ENCODE results near the gene PKN1.

GRCh38 chr19:14383661-14384555 is 49.2 kb upstream of the PKN1 start:
- no peak for TF ChIP-seq CTCF (CRISPR knock-in tag; IDR thresholded peaks at IDR 0.05)
- TF ChIP-seq, protein P1, sequence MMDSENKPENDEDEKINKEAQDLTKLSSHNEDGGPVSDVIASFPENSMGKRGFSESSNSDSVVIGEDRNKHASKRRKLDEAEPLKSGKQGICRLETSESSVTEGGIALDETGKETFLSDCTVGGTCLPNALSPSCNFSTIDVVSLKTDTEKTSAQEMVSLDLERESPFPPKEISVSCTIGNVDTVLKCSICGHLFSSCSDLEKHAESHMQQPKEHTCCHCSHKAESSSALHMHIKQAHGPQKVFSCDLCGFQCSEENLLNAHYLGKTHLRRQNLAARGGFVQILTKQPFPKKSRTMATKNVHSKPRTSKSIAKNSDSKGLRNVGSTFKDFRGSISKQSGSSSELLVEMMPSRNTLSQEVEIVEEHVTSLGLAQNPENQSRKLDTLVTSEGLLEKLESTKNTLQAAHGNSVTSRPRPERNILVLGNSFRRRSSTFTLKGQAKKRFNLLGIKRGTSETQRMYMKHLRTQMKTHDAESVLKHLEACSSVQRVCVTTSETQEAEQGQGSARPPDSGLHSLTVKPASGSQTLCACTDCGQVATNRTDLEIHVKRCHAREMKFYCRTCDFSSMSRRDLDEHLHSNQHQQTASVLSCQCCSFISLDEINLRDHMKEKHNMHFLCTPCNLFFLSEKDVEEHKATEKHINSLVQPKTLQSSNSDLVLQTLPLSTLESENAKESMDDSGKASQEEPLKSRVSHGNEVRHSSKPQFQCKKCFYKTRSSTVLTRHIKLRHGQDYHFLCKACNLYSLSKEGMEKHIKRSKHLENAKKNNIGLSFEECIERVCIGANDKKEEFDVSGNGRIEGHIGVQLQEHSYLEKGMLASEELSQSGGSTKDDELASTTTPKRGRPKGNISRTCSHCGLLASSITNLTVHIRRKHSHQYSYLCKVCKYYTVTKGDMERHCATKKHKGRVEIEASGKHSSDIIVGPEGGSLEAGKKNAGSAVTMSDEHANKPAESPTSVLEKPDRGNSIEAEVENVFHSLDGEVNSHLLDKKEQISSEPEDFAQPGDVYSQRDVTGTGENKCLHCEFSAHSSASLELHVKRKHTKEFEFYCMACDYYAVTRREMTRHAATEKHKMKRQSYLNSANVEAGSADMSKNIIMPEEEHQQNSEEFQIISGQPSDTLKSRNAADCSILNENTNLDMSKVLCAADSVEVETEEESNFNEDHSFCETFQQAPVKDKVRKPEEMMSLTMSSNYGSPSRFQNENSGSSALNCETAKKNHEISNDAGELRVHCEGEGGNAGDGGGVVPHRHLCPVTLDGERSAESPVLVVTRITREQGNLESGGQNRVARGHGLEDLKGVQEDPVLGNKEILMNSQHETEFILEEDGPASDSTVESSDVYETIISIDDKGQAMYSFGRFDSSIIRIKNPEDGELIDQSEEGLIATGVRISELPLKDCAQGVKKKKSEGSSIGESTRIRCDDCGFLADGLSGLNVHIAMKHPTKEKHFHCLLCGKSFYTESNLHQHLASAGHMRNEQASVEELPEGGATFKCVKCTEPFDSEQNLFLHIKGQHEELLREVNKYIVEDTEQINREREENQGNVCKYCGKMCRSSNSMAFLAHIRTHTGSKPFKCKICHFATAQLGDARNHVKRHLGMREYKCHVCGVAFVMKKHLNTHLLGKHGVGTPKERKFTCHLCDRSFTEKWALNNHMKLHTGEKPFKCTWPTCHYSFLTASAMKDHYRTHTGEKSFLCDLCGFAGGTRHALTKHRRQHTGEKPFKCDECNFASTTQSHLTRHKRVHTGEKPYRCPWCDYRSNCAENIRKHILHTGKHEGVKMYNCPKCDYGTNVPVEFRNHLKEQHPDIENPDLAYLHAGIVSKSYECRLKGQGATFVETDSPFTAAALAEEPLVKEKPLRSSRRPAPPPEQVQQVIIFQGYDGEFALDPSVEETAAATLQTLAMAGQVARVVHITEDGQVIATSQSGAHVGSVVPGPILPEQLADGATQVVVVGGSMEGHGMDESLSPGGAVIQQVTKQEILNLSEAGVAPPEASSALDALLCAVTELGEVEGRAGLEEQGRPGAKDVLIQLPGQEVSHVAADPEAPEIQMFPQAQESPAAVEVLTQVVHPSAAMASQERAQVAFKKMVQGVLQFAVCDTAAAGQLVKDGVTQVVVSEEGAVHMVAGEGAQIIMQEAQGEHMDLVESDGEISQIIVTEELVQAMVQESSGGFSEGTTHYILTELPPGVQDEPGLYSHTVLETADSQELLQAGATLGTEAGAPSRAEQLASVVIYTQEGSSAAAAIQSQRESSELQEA (CRISPR knock-in tag; IDR thresholded peaks at IDR 0.05; ENCODE audit: not compliant biosample characterization), result no peak
- no peak for TF ChIP-seq JUND (CRISPR knock-in tag; IDR thresholded peaks at IDR 0.05)
- no peak for TF ChIP-seq CHD2 (IDR thresholded peaks at IDR 0.05; ENCODE audit: low read depth, low read length)
- TF ChIP-seq, protein P2, sequence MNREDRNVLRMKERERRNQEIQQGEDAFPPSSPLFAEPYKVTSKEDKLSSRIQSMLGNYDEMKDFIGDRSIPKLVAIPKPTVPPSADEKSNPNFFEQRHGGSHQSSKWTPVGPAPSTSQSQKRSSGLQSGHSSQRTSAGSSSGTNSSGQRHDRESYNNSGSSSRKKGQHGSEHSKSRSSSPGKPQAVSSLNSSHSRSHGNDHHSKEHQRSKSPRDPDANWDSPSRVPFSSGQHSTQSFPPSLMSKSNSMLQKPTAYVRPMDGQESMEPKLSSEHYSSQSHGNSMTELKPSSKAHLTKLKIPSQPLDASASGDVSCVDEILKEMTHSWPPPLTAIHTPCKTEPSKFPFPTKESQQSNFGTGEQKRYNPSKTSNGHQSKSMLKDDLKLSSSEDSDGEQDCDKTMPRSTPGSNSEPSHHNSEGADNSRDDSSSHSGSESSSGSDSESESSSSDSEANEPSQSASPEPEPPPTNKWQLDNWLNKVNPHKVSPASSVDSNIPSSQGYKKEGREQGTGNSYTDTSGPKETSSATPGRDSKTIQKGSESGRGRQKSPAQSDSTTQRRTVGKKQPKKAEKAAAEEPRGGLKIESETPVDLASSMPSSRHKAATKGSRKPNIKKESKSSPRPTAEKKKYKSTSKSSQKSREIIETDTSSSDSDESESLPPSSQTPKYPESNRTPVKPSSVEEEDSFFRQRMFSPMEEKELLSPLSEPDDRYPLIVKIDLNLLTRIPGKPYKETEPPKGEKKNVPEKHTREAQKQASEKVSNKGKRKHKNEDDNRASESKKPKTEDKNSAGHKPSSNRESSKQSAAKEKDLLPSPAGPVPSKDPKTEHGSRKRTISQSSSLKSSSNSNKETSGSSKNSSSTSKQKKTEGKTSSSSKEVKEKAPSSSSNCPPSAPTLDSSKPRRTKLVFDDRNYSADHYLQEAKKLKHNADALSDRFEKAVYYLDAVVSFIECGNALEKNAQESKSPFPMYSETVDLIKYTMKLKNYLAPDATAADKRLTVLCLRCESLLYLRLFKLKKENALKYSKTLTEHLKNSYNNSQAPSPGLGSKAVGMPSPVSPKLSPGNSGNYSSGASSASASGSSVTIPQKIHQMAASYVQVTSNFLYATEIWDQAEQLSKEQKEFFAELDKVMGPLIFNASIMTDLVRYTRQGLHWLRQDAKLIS (CRISPR knock-in tag; IDR thresholded peaks at IDR 0.05), result no peak
- TF ChIP-seq RBM22 (optimal IDR thresholded peaks at IDR 0.05; ENCODE audit: low read length), result no peak
- TF ChIP-seq GABPA (IDR thresholded peaks at IDR 0.05; ENCODE audit: low read depth, low read length), result no peak
- TF ChIP-seq GABPA (CRISPR knock-in tag; IDR thresholded peaks at IDR 0.05; ENCODE audit: low read depth), result no peak
- TF ChIP-seq, protein P3, sequence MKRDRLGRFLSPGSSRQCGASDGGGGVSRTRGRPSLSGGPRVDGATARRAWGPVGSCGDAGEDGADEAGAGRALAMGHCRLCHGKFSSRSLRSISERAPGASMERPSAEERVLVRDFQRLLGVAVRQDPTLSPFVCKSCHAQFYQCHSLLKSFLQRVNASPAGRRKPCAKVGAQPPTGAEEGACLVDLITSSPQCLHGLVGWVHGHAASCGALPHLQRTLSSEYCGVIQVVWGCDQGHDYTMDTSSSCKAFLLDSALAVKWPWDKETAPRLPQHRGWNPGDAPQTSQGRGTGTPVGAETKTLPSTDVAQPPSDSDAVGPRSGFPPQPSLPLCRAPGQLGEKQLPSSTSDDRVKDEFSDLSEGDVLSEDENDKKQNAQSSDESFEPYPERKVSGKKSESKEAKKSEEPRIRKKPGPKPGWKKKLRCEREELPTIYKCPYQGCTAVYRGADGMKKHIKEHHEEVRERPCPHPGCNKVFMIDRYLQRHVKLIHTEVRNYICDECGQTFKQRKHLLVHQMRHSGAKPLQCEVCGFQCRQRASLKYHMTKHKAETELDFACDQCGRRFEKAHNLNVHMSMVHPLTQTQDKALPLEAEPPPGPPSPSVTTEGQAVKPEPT (CRISPR knock-in tag; IDR thresholded peaks at IDR 0.05; ENCODE audit: low read depth), result no peak
- TF ChIP-seq ATF7 (IDR thresholded peaks at IDR 0.05), result no peak
- TF ChIP-seq ATF7 (CRISPR knock-in tag; IDR thresholded peaks at IDR 0.05), result no peak
- no peak for TF ChIP-seq TCF12 (IDR thresholded peaks at IDR 0.05)
- TF ChIP-seq TCF12 (CRISPR knock-in tag; IDR thresholded peaks at IDR 0.05), result no peak
- TF ChIP-seq ZNF513 (CRISPR knock-in tag; conservative IDR thresholded peaks at IDR 0.05), result no peak
- TF ChIP-seq ZNF781 (CRISPR knock-in tag; IDR thresholded peaks at IDR 0.05; ENCODE audit: borderline replicate concordance, not compliant biosample characterization), result no peak
- no peak for TF ChIP-seq ZC3H13 (CRISPR knock-in tag; IDR thresholded peaks at IDR 0.05)

Data from HepG2 (cell line).